ENCODE data around the gene SOAT2. TPM values are rescaled to one million over a fixed set of nuclear protein-coding genes. Genes with fewer than 3 reads are reported as not detected.
"Not testable (repeated sequence)": the region's sequence is repeated elsewhere in the genome, so short reads cannot be mapped to it uniquely, and the experiment has no call there.

The SOAT2 gene
- total RNA-seq, 4 donors from 2014 or later = not detected

GRCh38 chr12:53161119-53161911 is 58.0 kb downstream of the SOAT2 start:
- Histone ChIP-seq H3K27ac (no peak overlapping the region), H3K9me3 (no peaks in the 10 kb centered on the region), H3K4me3 (no peak overlapping the region), H3K36me3 (peaks cover 11% of the 10 kb centered on the region), H3K27me3 (no peaks in the 10 kb centered on the region), H3K4me1 (peaks cover 4% of the 10 kb centered on the region)
- WGBS = 95% methylated on average over 3 of the region's 8 CpGs
- no peak for TF ChIP-seq POLR2AphosphoS5 (IDR thresholded peaks at IDR 0.05)
- TF ChIP-seq EP300 (IDR thresholded peaks at IDR 0.05) = no peak
- TF ChIP-seq POLR2A (IDR thresholded peaks at IDR 0.05) = no peak
- TF ChIP-seq CTCF (IDR thresholded peaks at IDR 0.05) = no peak
- DNase-seq (ENCODE audit: low spot score in 2 of 2) = no peak

GRCh38 chr12:53163008-53163407 is 59.7 kb downstream of the SOAT2 start:
- not testable (repeated sequence) for DNase-seq (ENCODE audit: low spot score in 2 of 2); H3K4me1 ChIP-seq; H3K27ac ChIP-seq; H3K9me3 ChIP-seq; H3K27me3 ChIP-seq; H3K4me3 ChIP-seq
- H3K36me3 ChIP-seq = peaks cover 11% of the 10 kb centered on the region
- WGBS = 92% methylated on average over 2 of the region's 2 CpGs

GRCh38 chr12:53166837-53167236 is 63.6 kb downstream of the SOAT2 start:
- Histone ChIP-seq H3K9me3 (no peaks in the 10 kb centered on the region), H3K27me3 (no peaks in the 10 kb centered on the region), H3K4me3 (no peak overlapping the region), H3K27ac (no peak overlapping the region), H3K4me1 (no peaks in the 10 kb centered on the region), H3K36me3 (peaks cover 25% of the 10 kb centered on the region)
- TF ChIP-seq POLR2A (IDR thresholded peaks at IDR 0.05) = no peak
- no peak for TF ChIP-seq EP300 (IDR thresholded peaks at IDR 0.05)
- TF ChIP-seq CTCF (IDR thresholded peaks at IDR 0.05) = no peak
- TF ChIP-seq POLR2AphosphoS5 (IDR thresholded peaks at IDR 0.05) = no peak
- DNase-seq (ENCODE audit: low spot score in 2 of 2) = no peak

GRCh38 chr12:53169644-53170043 is 66.4 kb downstream of the SOAT2 start:
- H3K9me3 ChIP-seq = no peaks in the 10 kb centered on the region
- TF ChIP-seq POLR2A (IDR thresholded peaks at IDR 0.05) (no peak), EP300 (IDR thresholded peaks at IDR 0.05) (no peak), CTCF (IDR thresholded peaks at IDR 0.05) (no peak), POLR2AphosphoS5 (IDR thresholded peaks at IDR 0.05) (no peak)
- H3K4me1 ChIP-seq = no peaks in the 10 kb centered on the region
- WGBS = 91% methylated on average over 7 of the region's 7 CpGs
- H3K36me3 ChIP-seq = peaks cover 25% of the 10 kb centered on the region
- H3K4me3 ChIP-seq = no peak overlapping the region
- H3K27ac ChIP-seq = no peak overlapping the region
- DNase-seq (ENCODE audit: low spot score in 2 of 2) = no peak
- H3K27me3 ChIP-seq = no peaks in the 10 kb centered on the region

GRCh38 chr12:53170215-53170614 is 66.9 kb downstream of the SOAT2 start:
- 97% methylated on average over 8 of the region's 8 CpGs for WGBS
- peaks cover 25% of the 10 kb centered on the region for H3K36me3 ChIP-seq

More at GRCh38 chr12:53170215-53170614, 66.9 kb downstream of the SOAT2 start:
- H3K9me3 ChIP-seq = no peaks in the 10 kb centered on the region
- peaks cover 4% of the 10 kb centered on the region for H3K4me1 ChIP-seq
- no peaks in the 10 kb centered on the region for H3K27me3 ChIP-seq
- no peak overlapping the region for H3K27ac ChIP-seq
- no peak for TF ChIP-seq POLR2A (IDR thresholded peaks at IDR 0.05)
- TF ChIP-seq EP300 (IDR thresholded peaks at IDR 0.05) = no peak
- no peak for TF ChIP-seq POLR2AphosphoS5 (IDR thresholded peaks at IDR 0.05)
- no peak for TF ChIP-seq CTCF (IDR thresholded peaks at IDR 0.05)
- DNase-seq (ENCODE audit: low spot score in 2 of 2) = no peak
- no peak overlapping the region for H3K4me3 ChIP-seq

Measured in suprapubic skin (tissue), 4 donors.